A549 (cell line): ENCODE results near the gene LTA. TPM values are rescaled to one million over a fixed set of nuclear protein-coding genes. Genes with fewer than 3 reads are reported as not detected.

Source experiments
- ATAC-seq, 2 experiments: fragments of 200-7000 bp in 1 of 2; fragments of >200 bp in 1 of 2; cut with Nextera tagmentation in 1 of 2; cut with Tn5 transposase in 1 of 2; 3 replicates each; pipeline versions ENCODE4 v1.8.0 to v1.9.1; 2018 to 2020; ENCODE audit warnings: mild to moderate bottlenecking in 1 of 2, moderate library complexity in 1 of 2
- CTCF ChIA-PET: fragments of 300-600 bp; sonication (Branson Sonifier 250); formaldehyde crosslinking; extraction: SDS; loops from one replicate; lab custom pipeline; 2021; ENCODE audit warnings: antibody characterized with exemption, inconsistent platforms; lab: Yijun Ruan, JAX
- POLR2A ChIA-PET: fragments of 350-600 bp; formaldehyde crosslinking; extraction: SDS; loops from one replicate; lab custom pipeline; 2021; ENCODE audit warnings: antibody characterized with exemption, inconsistent platforms; lab: Yijun Ruan, JAX
- DNase-seq, 2 experiments: peaks; one replicate each; pipeline versions ENCODE4 v3.0.0 to v3.0.0-alpha.2; 2011 to 2016; ENCODE audit warnings: low read depth in 1 of 2, low spot score in 1 of 2
- FAIRE-seq: peaks from 2 replicates; lab custom pipeline; 2011; peaks lifted over from hg19 to GRCh38; lab: Jason Lieb, UNC
- H3K27ac ChIP-seq, 2 experiments: fragments of >200 bp; sonication (Bioruptor Twin); formaldehyde crosslinking; 3 replicates each; pipeline ENCODE4 v1.5.1; 2016 to 2017
- H3K4me1 ChIP-seq: fragments of >200 bp; sonication (Bioruptor Twin); formaldehyde crosslinking; 3 replicates; pipeline ENCODE4 v1.6.1; 2016
- H3K4me2 ChIP-seq: fragments of >200 bp; sonication (Bioruptor Twin); formaldehyde crosslinking; 3 replicates; pipeline ENCODE4 v1.6.1; 2016
- H3K4me3 ChIP-seq: fragments of >200 bp; sonication (Bioruptor Twin); formaldehyde crosslinking; 3 replicates; pipeline ENCODE4 v1.5.1; 2016
- H3K9me3 ChIP-seq: fragments of >200 bp; sonication (Bioruptor Twin); formaldehyde crosslinking; 3 replicates; pipeline ENCODE4 v1.6.1; 2016
- BHLHE40 ChIP-seq: IDR thresholded peaks from 2 replicates; pipeline ENCODE4 v1.6.1; 2012; ENCODE audit warnings: low read depth, low read length, inconsistent platforms
- CEBPB ChIP-seq, 2 experiments: fragments of >200 bp in 1 of 2; sonication (Bioruptor Twin) in 1 of 2; formaldehyde crosslinking in 1 of 2; IDR thresholded peaks; 2 replicates each; pipeline ENCODE4 v1.6.1; 2012 to 2016
- CHD2 ChIP-seq: fragments of 150-350 bp; IDR thresholded peaks from 2 replicates; pipeline ENCODE4 v1.6.1; 2014; ENCODE audit warnings: low read length; ENCODE audit not compliant: partially characterized antibody
- CHD4 ChIP-seq: fragments of 200-600 bp; sonication (generic); IDR thresholded peaks from 2 replicates; pipeline ENCODE4 v1.6.1; 2016; ENCODE audit warnings: antibody characterized with exemption, mild to moderate bottlenecking, borderline replicate concordance
- ELK1 ChIP-seq: fragments of 150-350 bp; IDR thresholded peaks from 2 replicates; pipeline ENCODE4 v1.6.1; 2014; ENCODE audit warnings: low read depth, mild to moderate bottlenecking, low read length
- ESRRA ChIP-seq: fragments of 150-350 bp; IDR thresholded peaks from 2 replicates; pipeline ENCODE4 v1.6.1; 2014; ENCODE audit warnings: mild to moderate bottlenecking, low read length, borderline replicate concordance
- FOSL2 ChIP-seq, 2 experiments: fragments of 450-650 bp in 1 of 2; fragments of >200 bp in 1 of 2; sonication (Bioruptor Twin) in 1 of 2; formaldehyde crosslinking; IDR thresholded peaks; 2 replicates each; pipeline versions ENCODE4 v1.5.0 to v1.6.1; 2016 to 2020; ENCODE audit warnings: mild to moderate bottlenecking in 1 of 2, moderate library complexity in 1 of 2
- FOXS1 ChIP-seq: fragments of 250-450 bp; sonication (Bioruptor Pico); IDR thresholded peaks from 2 replicates; pipeline ENCODE4 v1.5.0; 2020; ENCODE audit warnings: mild to moderate bottlenecking, moderate library complexity
- HDAC2 ChIP-seq: fragments of 200-600 bp; sonication (generic); IDR thresholded peaks from 2 replicates; pipeline ENCODE4 v1.6.1; 2016
- HMGXB4 ChIP-seq: fragments of 250-450 bp; sonication (Bioruptor Pico); IDR thresholded peaks from 2 replicates; pipeline ENCODE4 v1.5.0; 2021; ENCODE audit warnings: mild to moderate bottlenecking, moderate library complexity, borderline replicate concordance
- HOXB13 ChIP-seq: fragments of 250-450 bp; sonication (Bioruptor Pico); IDR thresholded peaks from 2 replicates; pipeline ENCODE4 v1.5.0; 2020; ENCODE audit warnings: low read depth, mild to moderate bottlenecking, moderate library complexity
- KDM1A ChIP-seq: fragments of 200-600 bp; sonication (generic); IDR thresholded peaks from 2 replicates; pipeline ENCODE4 v1.6.1; 2016; ENCODE audit warnings: low read depth, mild to moderate bottlenecking
- KDM5A ChIP-seq: fragments of 200-600 bp; sonication (generic); IDR thresholded peaks from 2 replicates; pipeline ENCODE4 v1.6.1; 2016; ENCODE audit warnings: antibody characterized with exemption, mild to moderate bottlenecking
- MAFK ChIP-seq: fragments of 450-650 bp; IDR thresholded peaks from 2 replicates; pipeline ENCODE4 v1.6.1; 2014; ENCODE audit not compliant: partially characterized antibody
- MAX ChIP-seq: IDR thresholded peaks from 2 replicates; pipeline ENCODE4 v1.6.1; 2012
- MAZ ChIP-seq: fragments of 150-350 bp; IDR thresholded peaks from 2 replicates; pipeline ENCODE4 v1.6.1; 2014; ENCODE audit warnings: antibody characterized with exemption, low read depth, low read length, borderline replicate concordance
- MYC ChIP-seq: IDR thresholded peaks from 2 replicates; pipeline ENCODE4 v1.6.1; 2012; ENCODE audit warnings: mild to moderate bottlenecking, inconsistent platforms, low read length, improper control_type of control experiment, borderline replicate concordance
- NPAS2 ChIP-seq: fragments of 250-450 bp; sonication (Bioruptor Pico); IDR thresholded peaks from 2 replicates; pipeline ENCODE4 v1.8.0; 2022; ENCODE audit warnings: mild to moderate bottlenecking, moderate library complexity, borderline replicate concordance
- NR3C1 ChIP-seq: fragments of >200 bp; sonication (Bioruptor Twin); formaldehyde crosslinking; IDR thresholded peaks from 3 replicates; pipeline ENCODE4 v1.6.1; 2017
- PBX3 ChIP-seq: IDR thresholded peaks from 2 replicates; pipeline ENCODE4 v1.6.1; 2012
- POLR2A ChIP-seq: IDR thresholded peaks from 2 replicates; pipeline ENCODE4 v1.6.1; 2012; ENCODE audit warnings: mild to moderate bottlenecking, low read length
- POLR2AphosphoS2 ChIP-seq: conservative IDR thresholded peaks from 2 replicates; pipeline ENCODE4 v1.6.1; 2012; ENCODE audit warnings: low read length, improper control_type of control experiment, inconsistent platforms
- RARB ChIP-seq: fragments of 250-450 bp; sonication (Bioruptor Pico); IDR thresholded peaks from 2 replicates; pipeline ENCODE4 v1.8.0; 2021; ENCODE audit warnings: mild to moderate bottlenecking, moderate library complexity
- RNF2 ChIP-seq: fragments of 200-600 bp; sonication (generic); IDR thresholded peaks from 2 replicates; pipeline ENCODE4 v1.6.1; 2016; ENCODE audit warnings: low read depth, mild to moderate bottlenecking, antibody characterized with exemption, moderate library complexity, borderline replicate concordance
- TFCP2L1 ChIP-seq: fragments of 250-450 bp; sonication (Bioruptor Pico); IDR thresholded peaks from 2 replicates; pipeline ENCODE4 v1.5.0; 2021; ENCODE audit warnings: mild to moderate bottlenecking
- TP53 ChIP-seq: fragments of 250-450 bp; sonication (Bioruptor Pico); IDR thresholded peaks from 2 replicates; pipeline ENCODE4 v1.5.0; 2021; ENCODE audit warnings: mild to moderate bottlenecking, moderate library complexity
- USF2 ChIP-seq: fragments of 450-650 bp; IDR thresholded peaks from 2 replicates; pipeline ENCODE4 v1.6.1; 2014; ENCODE audit warnings: antibody characterized with exemption
- ZC3H11A ChIP-seq: fragments of 450-650 bp; IDR thresholded peaks from 2 replicates; pipeline ENCODE4 v1.6.1; 2014; ENCODE audit warnings: antibody characterized with exemption, mild to moderate bottlenecking
- ZFP36 ChIP-seq: fragments of 450-650 bp; IDR thresholded peaks from 2 replicates; pipeline ENCODE4 v1.6.1; 2014; ENCODE audit warnings: borderline replicate concordance; ENCODE audit not compliant: partially characterized antibody
- ZSCAN20 ChIP-seq: fragments of 250-450 bp; sonication (Bioruptor Pico); IDR thresholded peaks from 2 replicates; pipeline ENCODE4 v1.8.0; 2022; ENCODE audit warnings: mild to moderate bottlenecking, moderate library complexity
- WGBS: methylation state at CpG from one replicate; pipeline ENCODE4 v1.1.6; 2017; ENCODE audit errors: missing lambda C conversion rate; 5-methylcytosine and 5-hydroxymethylcytosine counted together
- polyA plus RNA-seq, 4 experiments: library from polyadenylated mRNA; depleted of rRNA in 3 of 4; stranded (reverse); fragments of >200 nt; fragmentation: RNase III in 1 of 4; extraction: RNeasy Plus Mini Kit Qiagen cat#74134 plus additional on column Dnase treatment in 1 of 4; gene quantifications; 2 replicates in 3 of 4; 3 replicates in 1 of 4; pipeline ENCODE4 v1.2.3, GENCODE V29; 2011 to 2017

The LTA gene
- polyA plus RNA-seq, 2 of the 4 experiments (the other 2 are of a cell fraction), result 0.08 TPM; not detected in 1

GRCh38 chr6:31541059-31541657 lies 30.9 kb upstream of the LTA start:
- Histone ChIP-seq H3K27ac (peak overlapping the region; percentile 94 to 96), H3K4me2 (peak overlapping the region; percentile 97), H3K4me3 (peak overlapping the region; percentile 81), H3K4me1 (peaks cover 28% of the 10 kb centered on the region), H3K9me3 (no peaks in the 10 kb centered on the region)
- CTCF ChIA-PET, result interaction anchor here (1.0 to 15.7 kb wide), 8 partner anchors 9 to 141 kb away, joined by 3 to 331 read pairs (median 5); partner anchors contain the start of genes MICB and NCR3
- WGBS, result under 1% methylated on average over 21 of the region's 21 CpGs
- FAIRE-seq, result no peak
- peak in 1 of 2 experiments; percentile 9; a peak in 2 of 6 replicates for ATAC-seq
- TF ChIP-seq KDM5A (0 out of 2 replicates have a peak, but pooled peaks have one; percentile 13), FOXS1 (CRISPR knock-in tag) (no peak)
- POLR2A ChIA-PET, result interaction anchor here (0.5 to 1.8 kb wide), 12 partner anchors 9 to 286 kb away, joined by 3 to 8 read pairs (median 5); partner anchors contain the start of genes BAG6, C6orf47, HSPA1B and PRRC2A
- peak; percentile 14 to 40 for DNase-seq

- DNase-seq (peak; percentile 81 to 97), FAIRE-seq (no peak), ATAC-seq (peak; percentile 79 to 90)
- H3K4me3 ChIP-seq, result peak within 1 kb of the TSS; percentile 81
- H3K4me1 ChIP-seq, result peaks cover 28% of the 10 kb centered on the region
- H3K27ac ChIP-seq, result peak within 1 kb of the TSS; percentile 94 to 96
- no peaks in the 10 kb centered on the region for H3K9me3 ChIP-seq
- POLR2A ChIA-PET, result interaction anchor here (0.9 to 1.8 kb wide), 12 partner anchors 10 to 285 kb away, joined by 3 to 8 read pairs (median 4); partner anchors contain the start of genes BAG6, C6orf47, HSPA1B and PRRC2A
- CTCF ChIA-PET, result interaction anchor here (1.0 to 15.7 kb wide), 8 partner anchors 9 to 142 kb away, joined by 3 to 331 read pairs (median 5); partner anchors contain the start of genes MICB and NCR3
- WGBS, result 1% methylated on average over 36 of the region's 43 CpGs
- peak within 1 kb of the TSS; percentile 97 for H3K4me2 ChIP-seq
- TF ChIP-seq NPAS2 (CRISPR knock-in tag), result no peak
- no peak for TF ChIP-seq CEBPB (IDR thresholded peaks at IDR 0.05)
- 0 out of 2 replicates have a peak, but pooled peaks have one; percentile 29 for TF ChIP-seq FOXS1 (CRISPR knock-in tag)
- TF ChIP-seq TFCP2L1, result no peak
- no peak for TF ChIP-seq TP53 (CRISPR knock-in tag)
- TF ChIP-seq MAZ, result no peak
- TF ChIP-seq HMGXB4, result no peak
- no peak for TF ChIP-seq ZC3H11A
- TF ChIP-seq BHLHE40, result no peak
- TF ChIP-seq CHD4, result no peak
- TF ChIP-seq PBX3, result no peak
- TF ChIP-seq ESRRA, result peak; percentile 84
- TF ChIP-seq KDM1A, result no peak
- no peak for TF ChIP-seq NR3C1
- TF ChIP-seq MYC, result no peak; the same call in 1 of the 2 replicates
- peak; percentile 32; the same call in 1 of the 2 replicates for TF ChIP-seq ELK1
- TF ChIP-seq USF2, result no peak
- TF ChIP-seq RARB, result no peak
- TF ChIP-seq ZSCAN20 (CRISPR knock-in tag), result no peak
- no peak for TF ChIP-seq FOSL2 (IDR thresholded peaks at IDR 0.05)
- TF ChIP-seq FOSL2 (CRISPR knock-in tag; IDR thresholded peaks at IDR 0.05), result no peak
- TF ChIP-seq HDAC2, result no peak
- peak; percentile 93 for TF ChIP-seq MAX
- TF ChIP-seq POLR2AphosphoS2, result no peak
- no peak for TF ChIP-seq ZFP36
- peak; percentile 87 for TF ChIP-seq POLR2A
- TF ChIP-seq RNF2, result no peak
- TF ChIP-seq HOXB13 (CRISPR knock-in tag), result no peak
- TF ChIP-seq CHD2, result no peak
- no peak for TF ChIP-seq MAFK
These were observed 30.2 kb upstream of the LTA start, which contains the start of gene DDX39B for GRCh38 chr6:31541658-31542521. DDX39B (minus strand) TSS chr6:31542003; CDS start chr6:31540532, 1,471 bp downstream.
